HG03159 (cell line): ENCODE data around the gene PPP1R27.

Source experiments
- ATAC-seq: cut with Tn5 transposase; IDR thresholded peaks from one replicate; pipeline ENCODE4 v1.9.1; 2021; ENCODE audit warnings: mild to moderate bottlenecking, moderate library complexity; ENCODE audit not compliant: unreplicated experiment

Gene PPP1R27

GRCh38 chr17:81822996-81823819, 11.6 kb downstream of the PPP1R27 start:
- ATAC-seq = no peak

- no peak for ATAC-seq
These were observed 12.6 kb downstream of the PPP1R27 start for GRCh38 chr17:81822312-81822637.

- ATAC-seq = no peak
These were observed 13.1 kb downstream of the PPP1R27 start for GRCh38 chr17:81821603-81822311.

- no peak for ATAC-seq
These were observed 13.7 kb downstream of the PPP1R27 start for GRCh38 chr17:81821147-81821546.

- no peak for ATAC-seq
These were observed 15.1 kb downstream of the PPP1R27 start for GRCh38 chr17:81819708-81820107.

GRCh38 chr17:81817758-81818147, 17.1 kb downstream of the PPP1R27 start:
- ATAC-seq = no peak

- no peak for ATAC-seq
These were observed 19.2 kb downstream of the PPP1R27 start for GRCh38 chr17:81815646-81815986.

GRCh38 chr17:81814748-81815645, 19.9 kb downstream of the PPP1R27 start:
- no peak for ATAC-seq

- no peak for ATAC-seq
These were observed 20.8 kb downstream of the PPP1R27 start for GRCh38 chr17:81813861-81814683.

GRCh38 chr17:81813371-81813684, 21.5 kb downstream of the PPP1R27 start:
- no peak for ATAC-seq

GRCh38 chr17:81812571-81813370, 22.1 kb downstream of the PPP1R27 start:
- no peak for ATAC-seq

- no peak for ATAC-seq
These were observed 22.9 kb downstream of the PPP1R27 start for GRCh38 chr17:81811705-81812570.

GRCh38 chr17:81810892-81811704, 23.8 kb downstream of the PPP1R27 start:
- no peak for ATAC-seq

- no peak for ATAC-seq
These were observed 24.4 kb downstream of the PPP1R27 start for GRCh38 chr17:81810476-81810875.

- no peak for ATAC-seq
These were observed 25.3 kb downstream of the PPP1R27 start for GRCh38 chr17:81809556-81809998.

- no peak for ATAC-seq
These were observed 25.9 kb downstream of the PPP1R27 start for GRCh38 chr17:81808778-81809555.

- no peak for ATAC-seq
These were observed 27.0 kb downstream of the PPP1R27 start for GRCh38 chr17:81807839-81808238.
